ENCODE results near the gene CSNK2A2.

The CSNK2A2 gene

GRCh38 chr16:58198803-58199411 is 1.0 kb upstream of the CSNK2A2 start:
- DNase-seq, result no peak

GRCh38 chr16:58197314-58198012 is 443 bp downstream of the CSNK2A2 start:
- DNase-seq, result no peak

- no peak for DNase-seq
Observed at GRCh38 chr16:58196898-58197313, 1.0 kb downstream of the CSNK2A2 start.

- no peak for DNase-seq
Observed at GRCh38 chr16:58195771-58196170, 2.1 kb downstream of the CSNK2A2 start.

GRCh38 chr16:58195344-58195743 is 2.6 kb downstream of the CSNK2A2 start:
- DNase-seq, result no peak

- DNase-seq, result no peak
Observed at GRCh38 chr16:58194790-58195189, 3.1 kb downstream of the CSNK2A2 start.

- no peak for DNase-seq
Observed at GRCh38 chr16:58187665-58188421, 10.1 kb downstream of the CSNK2A2 start.

GRCh38 chr16:58187092-58187491 is 10.8 kb downstream of the CSNK2A2 start:
- no peak for DNase-seq

GRCh38 chr16:58186176-58186944 is 11.5 kb downstream of the CSNK2A2 start:
- no peak for DNase-seq

GRCh38 chr16:58177353-58177710 is 20.6 kb downstream of the CSNK2A2 start:
- no peak for DNase-seq

GRCh38 chr16:58176608-58177352 is 21.1 kb downstream of the CSNK2A2 start:
- no peak for DNase-seq

GRCh38 chr16:58170223-58170622 is 27.7 kb downstream of the CSNK2A2 start:
- DNase-seq, result no peak

- DNase-seq, result no peak
Observed at GRCh38 chr16:58160855-58161254, 37.1 kb downstream of the CSNK2A2 start.

- no peak for DNase-seq
Observed at GRCh38 chr16:58158725-58159124, 39.2 kb downstream of the CSNK2A2 start.

- no peak for DNase-seq
Observed at GRCh38 chr16:58157951-58158540, 39.9 kb downstream of the CSNK2A2 start.

- DNase-seq, result no peak
Observed at GRCh38 chr16:58157239-58157638, 40.7 kb downstream of the CSNK2A2 start.

- DNase-seq, result no peak
Observed at GRCh38 chr16:58155839-58156238, 42.1 kb downstream of the CSNK2A2 start.

- no peak for DNase-seq
Observed at GRCh38 chr16:58154345-58154744, 43.6 kb downstream of the CSNK2A2 start.

GRCh38 chr16:58152246-58152868 is 45.5 kb downstream of the CSNK2A2 start:
- DNase-seq, result no peak

GRCh38 chr16:58148526-58148925 is 49.4 kb downstream of the CSNK2A2 start:
- DNase-seq, result no peak

GRCh38 chr16:58148099-58148498 is 49.8 kb downstream of the CSNK2A2 start:
- no peak for DNase-seq

GRCh38 chr16:58138852-58139251 is 59.1 kb downstream of the CSNK2A2 start:
- DNase-seq, result no peak
